Pancreas (tissue), 10 donors: Measurements from ENCODE around the gene FBXO39. TPM values are rescaled to one million over a fixed set of nuclear protein-coding genes. Genes with fewer than 3 reads are reported as not detected.
"Not testable (repeated sequence)": the region's sequence is repeated elsewhere in the genome, so short reads cannot be mapped to it uniquely, and the experiment has no call there.

ENCODE experiments used
- ATAC-seq, 4 donors: fragments of 200-7000 bp; cut with Tn5 transposase; one replicate each; pipeline versions ENCODE4 v1.8.0 to v1.9.1; 2020; ENCODE audit warnings: mild to moderate bottlenecking in 4 of 4, moderate library complexity in 4 of 4
- DNase-seq, 6 donors: peaks; one replicate each; pipeline ENCODE4 v3.0.0-alpha.2; 2020
- FAIRE-seq: peaks from 2 replicates; lab custom pipeline; 2012; peaks lifted over from hg19 to GRCh38; lab: Jason Lieb, UNC
- H3K27ac ChIP-seq, 4 donors: fragments of 200-600 bp; sonication (generic); 1 replicate in 3 of 4; 2 replicates in 1 of 4; pipeline versions ENCODE4 v1.5.0 to v1.8.0; 2020
- H3K27me3 ChIP-seq, 4 donors: fragments of 200-600 bp; one replicate each; pipeline ENCODE4 v1.8.0; 2021
- H3K36me3 ChIP-seq, 3 donors: fragments of 200-600 bp; sonication (generic) in 1 of 3; one replicate each; pipeline versions ENCODE4 v1.5.0 to v1.8.0; 2020 to 2021
- H3K4me1 ChIP-seq, 3 donors: fragments of 200-600 bp; one replicate each; pipeline ENCODE4 v1.8.0; 2021
- H3K4me3 ChIP-seq, 4 donors: fragments of 200-600 bp; sonication (generic) in 2 of 4; one replicate each; pipeline versions ENCODE4 v1.5.0 to v1.8.0; 2020 to 2021
- H3K9me3 ChIP-seq, 4 donors: fragments of 200-600 bp; one replicate each; pipeline ENCODE4 v1.8.0; 2021
- WGBS, 2 donors: extraction: QIAGEN DNeasy Blood & Tissue Kit; methylation state at CpG; one replicate each; pipeline ENCODE4 v1.1.7; 2013; 5-methylcytosine and 5-hydroxymethylcytosine counted together
- intact Hi-C, 3 donors: fragments of 100-400 bp; cut with DNase I; formaldehyde crosslinking; loops; one replicate each; pipeline versions ENCODE4 v1.11.1 to v1.14.2; 2022
- polyA plus RNA-seq, 2 donors: library from polyadenylated mRNA; stranded (reverse); fragments of 200-250 nt; gene quantifications; one replicate each; pipeline ENCODE4 v1.2.3, GENCODE V29; 2013
- total RNA-seq, 6 donors: library from RNA; stranded (reverse); fragmentation: NEBNext Ultra II Directional in 4 of 6; extraction: Animal tissue kit (Norgen Biotek cat#: 25700) in 4 of 6; gene quantifications; one replicate each; pipeline versions ENCODE4 v1.2.1 to v1.2.4, GENCODE V29; 2021 to 2023
- TF ChIP-seq, protein P1 (sequence below), 4 donors: fragments of 200-600 bp; sonication (generic) in 3 of 4; IDR thresholded peaks; one replicate each; pipeline versions ENCODE4 v1.5.0 to v1.8.0; 2021; ENCODE audit warnings: antibody characterized with exemption in 4 of 4
- donor health status: healthy with polysubstance abuse.
- donor health status: DM: no; HTN: no; CAD: no; lungs with moderate emphysema.
- donor health status: DM: no; HTN: no; CAD: no.
- donor health status: control.
- donor health status: control.
- donor health status: Bipolar disorder and iron deficiency.
- donor health status: DM: yes; HTN: yes; CAD: no.
- donor health status: DM: no; HTN: no; CAD: no.
- donor health status: DM: no; HTN: no; CAD: no.
- donor health status: DM: yes; HTN: yes; CAD: no.

FBXO39 gene
- total and polyA plus RNA-seq, 8 donors: 0.21 to 0.28 TPM; not detected in 6

DNA sequence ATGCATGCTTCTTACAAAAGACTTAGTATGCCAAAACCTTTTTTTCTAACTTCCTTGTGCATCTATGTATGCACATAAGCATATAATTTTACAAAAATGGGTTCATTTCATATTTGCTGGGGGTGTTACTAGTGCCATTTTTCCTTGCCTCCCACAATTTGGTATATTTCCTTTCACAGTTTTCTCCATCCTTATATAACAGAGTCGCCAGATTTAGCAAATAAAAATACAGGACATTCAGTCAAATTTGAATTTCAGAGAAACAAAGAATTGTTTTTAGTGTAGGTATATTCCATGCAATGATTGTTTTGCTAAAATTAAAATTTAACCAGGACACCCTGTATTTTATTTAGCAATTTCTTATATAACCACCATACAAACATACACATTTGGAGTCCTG, 4.0 kb upstream of the FBXO39 start:
- Histone ChIP-seq H3K4me1 (no peaks in the 10 kb centered on the region), H3K27ac (no peak overlapping the region), H3K27me3 (peaks cover 0 to 5% (median 0%) of the 10 kb centered on the region in 4 donors), H3K9me3 (no peaks in the 10 kb centered on the region), H3K36me3 (peaks cover 0 to 4% (median 0%) of the 10 kb centered on the region in 3 donors), H3K4me3 (no peak overlapping the region)
- ATAC-seq (no peak), FAIRE-seq (no peak), DNase-seq (no peak)
- TF ChIP-seq, protein P1, sequence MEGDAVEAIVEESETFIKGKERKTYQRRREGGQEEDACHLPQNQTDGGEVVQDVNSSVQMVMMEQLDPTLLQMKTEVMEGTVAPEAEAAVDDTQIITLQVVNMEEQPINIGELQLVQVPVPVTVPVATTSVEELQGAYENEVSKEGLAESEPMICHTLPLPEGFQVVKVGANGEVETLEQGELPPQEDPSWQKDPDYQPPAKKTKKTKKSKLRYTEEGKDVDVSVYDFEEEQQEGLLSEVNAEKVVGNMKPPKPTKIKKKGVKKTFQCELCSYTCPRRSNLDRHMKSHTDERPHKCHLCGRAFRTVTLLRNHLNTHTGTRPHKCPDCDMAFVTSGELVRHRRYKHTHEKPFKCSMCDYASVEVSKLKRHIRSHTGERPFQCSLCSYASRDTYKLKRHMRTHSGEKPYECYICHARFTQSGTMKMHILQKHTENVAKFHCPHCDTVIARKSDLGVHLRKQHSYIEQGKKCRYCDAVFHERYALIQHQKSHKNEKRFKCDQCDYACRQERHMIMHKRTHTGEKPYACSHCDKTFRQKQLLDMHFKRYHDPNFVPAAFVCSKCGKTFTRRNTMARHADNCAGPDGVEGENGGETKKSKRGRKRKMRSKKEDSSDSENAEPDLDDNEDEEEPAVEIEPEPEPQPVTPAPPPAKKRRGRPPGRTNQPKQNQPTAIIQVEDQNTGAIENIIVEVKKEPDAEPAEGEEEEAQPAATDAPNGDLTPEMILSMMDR (IDR thresholded peaks at IDR 0.05): no peak
- WGBS, 2 donors: 75 to 78% methylated on average over 1 of the region's 1 CpG
- intact Hi-C loops: no loop called here

DNA sequence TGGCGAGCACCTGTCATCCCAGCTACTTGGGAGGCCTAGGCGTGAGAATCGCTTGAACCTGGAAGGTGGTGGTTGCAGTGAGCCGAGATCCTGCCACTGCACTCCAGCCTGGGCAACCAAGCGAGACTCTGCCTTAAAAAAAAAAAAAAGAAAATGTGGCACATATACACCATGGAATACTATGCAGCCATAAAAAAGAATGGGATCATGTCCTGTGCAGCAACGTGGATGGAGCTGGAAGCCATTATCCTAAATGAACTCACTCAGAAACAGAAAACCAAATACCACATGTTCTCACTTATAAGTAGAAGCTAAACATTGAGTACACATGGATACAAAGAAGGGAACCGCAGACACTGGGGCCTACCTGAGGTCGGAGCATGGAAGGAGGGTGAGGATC, 1.1 kb upstream of the FBXO39 start:
- FAIRE-seq, H3K36me3 ChIP-seq, H3K9me3 ChIP-seq, H3K4me1 ChIP-seq, H3K27me3 ChIP-seq, intact Hi-C loops, DNase-seq, H3K27ac ChIP-seq, ATAC-seq, H3K4me3 ChIP-seq: not testable (repeated sequence)
- 86 to 92% methylated on average over 8 of the region's 8 CpGs for WGBS, 2 donors

DNA sequence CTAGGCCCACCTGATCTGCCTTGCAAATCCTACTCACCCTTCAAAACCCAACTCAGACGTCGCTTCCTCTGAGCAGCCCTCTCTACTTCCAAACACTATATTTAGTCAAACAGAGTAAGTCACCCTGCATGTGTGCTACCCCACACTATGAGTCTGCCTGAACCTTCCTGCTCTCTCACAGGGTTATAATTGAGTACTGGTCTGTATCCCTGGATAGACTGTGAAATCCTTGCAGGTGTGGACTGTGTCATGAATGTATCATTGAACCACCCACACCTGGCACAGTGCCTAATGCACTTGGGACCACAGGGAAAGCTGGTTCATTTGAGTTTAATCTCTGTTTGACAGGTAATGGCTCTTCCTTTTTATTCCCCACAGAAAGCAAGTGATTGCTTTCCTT, 3.4 kb downstream of the FBXO39 start:
- WGBS, 2 donors: 43 to 59% methylated on average over 2 of the region's 2 CpGs
- Histone ChIP-seq H3K4me3 (no peak overlapping the region), H3K4me1 (no peaks in the 10 kb centered on the region), H3K27ac (no peak overlapping the region), H3K27me3 (peaks cover 0 to 18% (median 0%) of the 10 kb centered on the region in 4 donors), H3K9me3 (no peaks in the 10 kb centered on the region), H3K36me3 (no peaks in the 10 kb centered on the region)
- DNase-seq (no peak), ATAC-seq (no peak), FAIRE-seq (no peak)
- intact Hi-C loops: no loop called here
- TF ChIP-seq, protein P1 (IDR thresholded peaks at IDR 0.05): no peak

DNA sequence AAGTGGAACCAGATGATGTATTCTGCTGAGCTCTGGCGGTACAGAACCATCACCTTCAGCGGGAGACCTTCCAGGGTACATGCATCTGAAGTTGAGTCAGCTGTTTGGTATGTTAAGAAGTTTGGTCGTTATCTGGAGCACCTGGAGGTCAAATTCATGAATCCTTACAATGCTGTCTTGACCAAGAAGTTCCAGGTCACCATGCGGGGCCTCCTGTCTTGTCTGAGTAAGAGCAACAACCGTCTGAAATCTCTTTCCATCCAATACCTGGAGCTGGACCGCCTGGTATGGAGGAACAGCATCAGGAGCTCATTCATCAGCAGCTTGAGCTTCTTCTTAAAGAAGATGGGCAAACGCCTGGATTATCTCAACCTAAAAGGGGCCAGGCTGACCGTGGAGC, 4.0 kb downstream of the FBXO39 start:
- Histone ChIP-seq H3K27ac (no peak overlapping the region), H3K36me3 (no peaks in the 10 kb centered on the region)
- TF ChIP-seq, protein P1 (IDR thresholded peaks at IDR 0.05): no peak

DNA sequence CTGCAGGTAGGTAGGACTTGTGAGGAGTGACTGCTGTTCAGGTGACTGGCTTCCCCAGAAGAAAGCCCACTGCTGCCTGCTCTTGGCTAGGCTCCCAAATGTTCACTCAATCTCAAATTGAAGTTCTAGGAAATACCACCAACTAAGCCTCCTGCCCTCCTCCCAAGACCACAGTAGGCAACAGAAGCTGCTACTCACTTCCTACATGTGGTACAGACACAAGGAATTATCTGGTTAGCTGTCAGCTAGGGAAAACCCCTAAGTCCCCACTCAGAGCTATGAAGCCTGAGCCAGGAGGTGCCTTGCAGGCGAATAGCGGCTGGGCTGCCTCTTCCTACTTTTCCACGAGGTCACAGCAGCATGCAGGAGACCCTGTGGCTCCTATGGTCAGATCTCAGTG, 4.9 kb downstream of the FBXO39 start:
- intact Hi-C loops: no loop called here
- ATAC-seq (no peak), DNase-seq (no peak), FAIRE-seq (no peak)
- TF ChIP-seq, protein P1 (IDR thresholded peaks at IDR 0.05): no peak
- Histone ChIP-seq H3K36me3 (no peaks in the 10 kb centered on the region), H3K27ac (no peak overlapping the region), H3K9me3 (no peaks in the 10 kb centered on the region), H3K4me1 (no peaks in the 10 kb centered on the region), H3K4me3 (no peak overlapping the region), H3K27me3 (peaks cover 0 to 18% (median 1%) of the 10 kb centered on the region in 4 donors)
- WGBS, 2 donors: 55 to 62% methylated on average over 3 of the region's 3 CpGs

More for the DNA sequence above, 4.0 kb downstream of the FBXO39 start:
- Histone ChIP-seq H3K27me3 (peaks cover 0 to 18% (median 0%) of the 10 kb centered on the region in 4 donors), H3K4me3 (no peak overlapping the region), H3K9me3 (no peaks in the 10 kb centered on the region), H3K4me1 (no peaks in the 10 kb centered on the region)
- DNase-seq (no peak), ATAC-seq (no peak), FAIRE-seq (no peak)
- intact Hi-C loops: no loop called here
- WGBS, 2 donors: 53 to 64% methylated on average over 8 of the region's 8 CpGs
